ENCODE data around the gene SCUBE3. TPM values are rescaled to one million over a fixed set of nuclear protein-coding genes. Genes with fewer than 3 reads are reported as not detected.

Gene SCUBE3
- total and polyA plus RNA-seq, 2 of the 13 experiments (the other 11 are each of a cell fraction or from before 2014, with no cell fraction given) = not detected

DNA sequence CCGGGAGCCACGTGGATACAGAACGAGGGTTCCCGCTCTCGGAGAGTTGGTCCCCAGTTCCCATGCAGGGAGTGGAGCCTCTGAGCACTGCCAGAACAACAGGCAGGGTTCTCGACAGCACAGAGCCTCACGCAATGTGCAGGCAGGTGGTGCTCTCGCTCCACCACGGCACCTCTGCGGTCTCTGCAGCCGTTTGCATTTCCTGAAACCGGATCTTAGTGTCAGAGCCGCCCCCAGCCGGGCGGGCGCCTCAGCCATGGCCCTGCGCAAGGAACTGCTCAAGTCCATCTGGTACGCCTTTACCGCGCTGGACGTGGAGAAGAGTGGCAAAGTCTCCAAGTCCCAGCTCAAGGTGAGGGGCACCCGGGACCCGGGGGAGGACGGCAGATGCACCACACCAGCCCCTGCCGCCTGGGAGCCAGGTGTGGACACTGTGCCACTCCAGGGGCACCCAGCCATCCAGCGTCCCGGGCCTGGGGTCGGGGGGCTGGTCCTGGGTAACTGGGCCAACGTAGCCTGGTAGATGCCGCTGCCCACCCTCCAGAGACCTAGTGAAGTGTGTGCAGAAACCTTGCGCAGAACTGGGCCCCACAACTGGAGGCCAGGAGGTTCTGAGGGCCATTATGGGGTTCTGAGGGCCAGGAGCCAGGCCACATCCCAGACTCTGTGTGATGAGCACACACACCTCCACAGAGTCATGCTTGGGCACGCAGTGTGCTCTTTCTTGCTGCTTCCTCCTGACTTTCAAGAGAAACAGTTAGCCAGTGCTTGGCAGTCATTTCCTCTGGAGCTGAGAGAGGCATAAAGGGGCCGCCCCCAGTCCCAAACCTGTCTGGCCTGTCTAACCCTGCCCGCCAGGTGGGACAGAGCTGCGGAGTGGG is 84.1 kb downstream of the SCUBE3 start, which contains the start of gene DEF6 (continued):
- TF ChIP-seq ZNF274 (CRISPR knock-in tag; IDR thresholded peaks at IDR 0.05) (peak; percentile 73; the same call in 1 of the 2 replicates), ZNF761 (CRISPR knock-in tag; conservative IDR thresholded peaks at IDR 0.05) (peak; percentile 91), ZNF782 (CRISPR knock-in tag; IDR thresholded peaks at IDR 0.05; ENCODE audit: borderline replicate concordance) (peak; percentile 49; the same call in 1 of the 2 replicates), FLYWCH1 (CRISPR knock-in tag; IDR thresholded peaks at IDR 0.05) (no peak), ZSCAN12 (CRISPR knock-in tag; IDR thresholded peaks at IDR 0.05) (no peak), ZNF891 (CRISPR knock-in tag; IDR thresholded peaks at IDR 0.05) (peak; percentile 99), KDM4B (CRISPR knock-in tag; IDR thresholded peaks at IDR 0.05) (0 out of 2 replicates have a peak, but pooled peaks have one; percentile 78), AHR (CRISPR knock-in tag; IDR thresholded peaks at IDR 0.05) (peak; percentile 79; the same call in 1 of the 2 replicates), ZNF234 (CRISPR knock-in tag; conservative IDR thresholded peaks at IDR 0.05) (peak; percentile 75; the same call in 1 of the 2 replicates), STAG1 (CRISPR knock-in tag; IDR thresholded peaks at IDR 0.05) (peak; percentile 100), RFX3 (CRISPR knock-in tag; IDR thresholded peaks at IDR 0.05) (no peak; the same call in 1 of the 2 replicates), NAIF1 (CRISPR knock-in tag; IDR thresholded peaks at IDR 0.05; ENCODE audit: borderline replicate concordance) (peak; percentile 89; the same call in 1 of the 2 replicates), ZNF790 (CRISPR knock-in tag; IDR thresholded peaks at IDR 0.05; ENCODE audit: borderline replicate concordance) (no peak), ZNF232 (CRISPR knock-in tag; IDR thresholded peaks at IDR 0.05; ENCODE audit: borderline replicate concordance) (0 out of 2 replicates have a peak, but pooled peaks have one; percentile 75), SUZ12 (IDR thresholded peaks at IDR 0.05; ENCODE audit: low read depth, low read length) (no peak), HDAC2 (CRISPR knock-in tag; IDR thresholded peaks at IDR 0.05) (peak; percentile 71), ZSCAN22 (CRISPR knock-in tag; IDR thresholded peaks at IDR 0.05) (no peak; the same call in 1 of the 2 replicates), EP300 (IDR thresholded peaks at IDR 0.05; ENCODE audit: low read depth in 2 of 2, low read length in 2 of 2) (peak; percentile 46 to 56; a peak in 2 of 4 replicates), EP300 (CRISPR knock-in tag; IDR thresholded peaks at IDR 0.05; ENCODE audit: borderline replicate concordance) (no peak), MED8 (CRISPR knock-in tag; IDR thresholded peaks at IDR 0.05; ENCODE audit: insufficient replicate concordance) (peak; percentile 72), NCOA2 (CRISPR knock-in tag; IDR thresholded peaks at IDR 0.05) (0 out of 2 replicates have a peak, but pooled peaks have one; percentile 37), MAFK (conservative IDR thresholded peaks at IDR 0.05 in 1 of 2, IDR thresholded peaks at IDR 0.05 in 1 of 2; ENCODE audit: low read length in 2 of 2) (peak; percentile 11 to 24; a peak in 1 of 4 replicates), CENPT (CRISPR knock-in tag; IDR thresholded peaks at IDR 0.05; ENCODE audit: low read depth) (no peak), SP4 (CRISPR knock-in tag; IDR thresholded peaks at IDR 0.05) (peak; percentile 70; the same call in 1 of the 2 replicates)
- TF ChIP-seq, protein P1, sequence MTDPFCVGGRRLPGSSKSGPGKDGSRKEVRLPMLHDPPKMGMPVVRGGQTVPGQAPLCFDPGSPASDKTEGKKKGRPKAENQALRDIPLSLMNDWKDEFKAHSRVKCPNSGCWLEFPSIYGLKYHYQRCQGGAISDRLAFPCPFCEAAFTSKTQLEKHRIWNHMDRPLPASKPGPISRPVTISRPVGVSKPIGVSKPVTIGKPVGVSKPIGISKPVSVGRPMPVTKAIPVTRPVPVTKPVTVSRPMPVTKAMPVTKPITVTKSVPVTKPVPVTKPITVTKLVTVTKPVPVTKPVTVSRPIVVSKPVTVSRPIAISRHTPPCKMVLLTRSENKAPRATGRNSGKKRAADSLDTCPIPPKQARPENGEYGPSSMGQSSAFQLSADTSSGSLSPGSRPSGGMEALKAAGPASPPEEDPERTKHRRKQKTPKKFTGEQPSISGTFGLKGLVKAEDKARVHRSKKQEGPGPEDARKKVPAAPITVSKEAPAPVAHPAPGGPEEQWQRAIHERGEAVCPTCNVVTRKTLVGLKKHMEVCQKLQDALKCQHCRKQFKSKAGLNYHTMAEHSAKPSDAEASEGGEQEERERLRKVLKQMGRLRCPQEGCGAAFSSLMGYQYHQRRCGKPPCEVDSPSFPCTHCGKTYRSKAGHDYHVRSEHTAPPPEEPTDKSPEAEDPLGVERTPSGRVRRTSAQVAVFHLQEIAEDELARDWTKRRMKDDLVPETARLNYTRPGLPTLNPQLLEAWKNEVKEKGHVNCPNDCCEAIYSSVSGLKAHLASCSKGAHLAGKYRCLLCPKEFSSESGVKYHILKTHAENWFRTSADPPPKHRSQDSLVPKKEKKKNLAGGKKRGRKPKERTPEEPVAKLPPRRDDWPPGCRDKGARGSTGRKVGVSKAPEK (CRISPR knock-in tag; IDR thresholded peaks at IDR 0.05; ENCODE audit: borderline replicate concordance) = 0 out of 2 replicates have a peak, but pooled peaks have one; percentile 35
- TF ChIP-seq, protein P2, sequence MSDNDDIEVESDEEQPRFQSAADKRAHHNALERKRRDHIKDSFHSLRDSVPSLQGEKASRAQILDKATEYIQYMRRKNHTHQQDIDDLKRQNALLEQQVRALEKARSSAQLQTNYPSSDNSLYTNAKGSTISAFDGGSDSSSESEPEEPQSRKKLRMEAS (IDR thresholded peaks at IDR 0.05) = peak; percentile 77
- TF ChIP-seq, protein P3, sequence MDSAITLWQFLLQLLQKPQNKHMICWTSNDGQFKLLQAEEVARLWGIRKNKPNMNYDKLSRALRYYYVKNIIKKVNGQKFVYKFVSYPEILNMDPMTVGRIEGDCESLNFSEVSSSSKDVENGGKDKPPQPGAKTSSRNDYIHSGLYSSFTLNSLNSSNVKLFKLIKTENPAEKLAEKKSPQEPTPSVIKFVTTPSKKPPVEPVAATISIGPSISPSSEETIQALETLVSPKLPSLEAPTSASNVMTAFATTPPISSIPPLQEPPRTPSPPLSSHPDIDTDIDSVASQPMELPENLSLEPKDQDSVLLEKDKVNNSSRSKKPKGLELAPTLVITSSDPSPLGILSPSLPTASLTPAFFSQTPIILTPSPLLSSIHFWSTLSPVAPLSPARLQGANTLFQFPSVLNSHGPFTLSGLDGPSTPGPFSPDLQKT (CRISPR knock-in tag; IDR thresholded peaks at IDR 0.05; ENCODE audit: borderline replicate concordance) = no peak
